HepG2 (cell line): ENCODE data around the gene ICE2. TPM values are rescaled to one million over a fixed set of nuclear protein-coding genes. Genes with fewer than 3 reads are reported as not detected.

Source experiments
- ARNTL ChIP-seq: sonication (generic); formaldehyde crosslinking; IDR thresholded peaks from 2 replicates; pipeline ENCODE4 v1.4.0; 2020; ENCODE audit warnings: mild to moderate bottlenecking, missing genetic modification reagents
- BORCS8-MEF2B ChIP-seq: sonication (generic); formaldehyde crosslinking; IDR thresholded peaks from 2 replicates; pipeline ENCODE4 v1.8.0; 2022; ENCODE audit warnings: mild to moderate bottlenecking, missing genetic modification reagents
- CHD4 ChIP-seq: fragments of 200-600 bp; sonication (generic); IDR thresholded peaks from 2 replicates; pipeline ENCODE4 v1.7.0; 2017; ENCODE audit warnings: mild to moderate bottlenecking, low read length, borderline replicate concordance
- ELF1 ChIP-seq: sonication (generic); formaldehyde crosslinking; IDR thresholded peaks from 2 replicates; pipeline ENCODE4 v1.4.0; 2020; ENCODE audit warnings: missing genetic modification reagents
- HDAC1 ChIP-seq: sonication (generic); formaldehyde crosslinking; IDR thresholded peaks from 2 replicates; pipeline ENCODE4 v1.5.1; 2020; ENCODE audit warnings: mild to moderate bottlenecking, missing genetic modification reagents
- HNF4A ChIP-seq: sonication (generic); formaldehyde crosslinking; IDR thresholded peaks from 2 replicates; pipeline ENCODE4 v1.4.0; 2020; ENCODE audit warnings: missing genetic modification reagents
- MLLT10 ChIP-seq: sonication (generic); formaldehyde crosslinking; IDR thresholded peaks from 2 replicates; pipeline ENCODE4 v1.4.0; 2020; ENCODE audit warnings: missing genetic modification reagents
- MXD4 ChIP-seq: IDR thresholded peaks from 2 replicates; pipeline ENCODE4 v1.6.1; 2016; ENCODE audit warnings: mild to moderate bottlenecking, missing biosample characterization, missing genetic modification reagents
- PRMT3 ChIP-seq: sonication (generic); formaldehyde crosslinking; IDR thresholded peaks from 2 replicates; pipeline ENCODE4 v1.8.1; 2022; ENCODE audit warnings: low read depth, mild to moderate bottlenecking, moderate library complexity, missing genetic modification reagents, borderline replicate concordance
- SIN3B ChIP-seq: fragments of 150-350 bp; IDR thresholded peaks from 2 replicates; pipeline ENCODE4 v1.6.1; 2014; ENCODE audit warnings: low read length
- TBL1XR1 ChIP-seq: fragments of 150-350 bp; IDR thresholded peaks from 2 replicates; pipeline ENCODE4 v1.6.1; 2014; ENCODE audit warnings: borderline replicate concordance, low read length; ENCODE audit not compliant: partially characterized antibody
- polyA plus RNA-seq, 8 experiments: library from polyadenylated mRNA; depleted of rRNA in 3 of 8; stranded (reverse) in 7 of 8; unstranded in 1 of 8; fragments of >200 nt; fragmentation: Illumina TruSeq in 4 of 8; extraction: Trizol in 4 of 8; gene quantifications; 2 replicates each; pipeline versions ENCODE4 v1.2.1 to v1.2.3, GENCODE V29; 2011 to 2016; ENCODE audit warnings: low read depth in 4 of 8, missing spikeins in 1 of 8, mixed read lengths in 1 of 8; ENCODE audit not compliant: insufficient read depth in 1 of 8
- total RNA-seq, 5 experiments: library from RNA; depleted of rRNA; stranded (reverse); fragments of >200 nt; fragmentation: Illumina TruSeq; extraction: Trizol; gene quantifications; 2 replicates each; pipeline ENCODE4 v1.2.3, GENCODE V29; 2016; ENCODE audit warnings: low read depth in 1 of 5
- TF ChIP-seq, protein P1 (sequence below): sonication (generic); formaldehyde crosslinking; IDR thresholded peaks from 2 replicates; pipeline ENCODE4 v1.4.0; 2020; ENCODE audit warnings: missing genetic modification reagents, borderline replicate concordance
- TF ChIP-seq, protein P2 (sequence below): sonication (generic); formaldehyde crosslinking; IDR thresholded peaks from 2 replicates; pipeline ENCODE4 v1.4.0; 2020; ENCODE audit warnings: mild to moderate bottlenecking, missing genetic modification reagents
- TF ChIP-seq, protein P3 (sequence below): sonication (generic); formaldehyde crosslinking; conservative IDR thresholded peaks from 2 replicates; pipeline ENCODE4 v1.8.1; 2023; ENCODE audit warnings: missing genetic modification reagents

Gene ICE2
- total and polyA plus RNA-seq, 2 of the 13 experiments (the other 11 are each of a cell fraction or from before 2014, with no cell fraction given): 24.8 to 26.4 TPM

DNA sequence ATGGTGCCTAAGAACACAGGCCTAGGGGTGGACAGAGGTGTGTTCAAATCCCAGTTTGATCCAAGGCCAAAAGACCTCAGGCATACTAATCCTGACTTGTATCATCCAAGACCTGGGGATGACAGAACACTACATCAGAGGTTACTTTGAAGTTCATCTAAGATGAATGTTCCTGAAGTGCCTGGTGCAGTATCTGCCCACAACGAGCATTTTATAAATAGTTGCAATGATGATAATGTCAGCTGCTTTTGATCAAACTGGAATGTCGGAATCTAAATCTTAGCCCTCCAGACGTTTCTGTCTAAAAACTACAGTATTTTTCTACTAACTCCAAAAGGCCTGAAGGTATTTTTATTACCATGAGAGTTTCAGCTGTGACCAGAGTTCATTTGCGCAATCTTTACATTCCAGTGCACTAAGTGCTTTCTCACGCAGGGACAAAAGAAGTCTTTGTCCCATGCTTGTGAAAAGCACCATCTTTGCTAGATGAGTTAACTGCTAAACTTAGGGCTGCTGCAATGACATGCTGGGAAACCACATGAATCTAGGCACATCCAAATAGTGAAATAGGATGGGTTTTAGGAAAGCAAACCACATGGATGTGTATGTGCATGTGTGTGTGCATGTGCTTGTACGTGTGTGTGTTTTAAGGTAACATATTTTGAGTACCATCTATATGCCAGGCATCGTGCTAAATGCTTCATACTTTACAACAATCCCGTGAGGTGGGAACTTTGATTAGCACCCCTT, 99.2 kb downstream of the ICE2 start (continued):
- TF ChIP-seq, protein P1, sequence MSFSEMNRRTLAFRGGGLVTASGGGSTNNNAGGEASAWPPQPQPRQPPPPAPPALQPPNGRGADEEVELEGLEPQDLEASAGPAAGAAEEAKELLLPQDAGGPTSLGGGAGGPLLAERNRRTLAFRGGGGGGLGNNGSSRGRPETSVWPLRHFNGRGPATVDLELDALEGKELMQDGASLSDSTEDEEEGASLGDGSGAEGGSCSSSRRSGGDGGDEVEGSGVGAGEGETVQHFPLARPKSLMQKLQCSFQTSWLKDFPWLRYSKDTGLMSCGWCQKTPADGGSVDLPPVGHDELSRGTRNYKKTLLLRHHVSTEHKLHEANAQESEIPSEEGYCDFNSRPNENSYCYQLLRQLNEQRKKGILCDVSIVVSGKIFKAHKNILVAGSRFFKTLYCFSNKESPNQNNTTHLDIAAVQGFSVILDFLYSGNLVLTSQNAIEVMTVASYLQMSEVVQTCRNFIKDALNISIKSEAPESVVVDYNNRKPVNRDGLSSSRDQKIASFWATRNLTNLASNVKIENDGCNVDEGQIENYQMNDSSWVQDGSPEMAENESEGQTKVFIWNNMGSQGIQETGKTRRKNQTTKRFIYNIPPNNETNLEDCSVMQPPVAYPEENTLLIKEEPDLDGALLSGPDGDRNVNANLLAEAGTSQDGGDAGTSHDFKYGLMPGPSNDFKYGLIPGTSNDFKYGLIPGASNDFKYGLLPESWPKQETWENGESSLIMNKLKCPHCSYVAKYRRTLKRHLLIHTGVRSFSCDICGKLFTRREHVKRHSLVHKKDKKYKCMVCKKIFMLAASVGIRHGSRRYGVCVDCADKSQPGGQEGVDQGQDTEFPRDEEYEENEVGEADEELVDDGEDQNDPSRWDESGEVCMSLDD (CRISPR knock-in tag): no peak
- TF ChIP-seq CHD4 (peak; percentile 79; the same call in 1 of the 2 replicates), SIN3B (no peak), PRMT3 (CRISPR knock-in tag) (no peak), MLLT10 (CRISPR knock-in tag) (no peak), TBL1XR1 (no peak), ARNTL (CRISPR knock-in tag) (0 out of 2 replicates have a peak, but pooled peaks have one; percentile 28), BORCS8-MEF2B (CRISPR knock-in tag) (no peak), MXD4 (CRISPR knock-in tag) (peak; percentile 58; the same call in 1 of the 2 replicates), HNF4A (CRISPR knock-in tag) (peak; percentile 96), HDAC1 (CRISPR knock-in tag) (peak; percentile 82), ELF1 (CRISPR knock-in tag) (peak; percentile 21; the same call in 1 of the 2 replicates)
- TF ChIP-seq, protein P2, sequence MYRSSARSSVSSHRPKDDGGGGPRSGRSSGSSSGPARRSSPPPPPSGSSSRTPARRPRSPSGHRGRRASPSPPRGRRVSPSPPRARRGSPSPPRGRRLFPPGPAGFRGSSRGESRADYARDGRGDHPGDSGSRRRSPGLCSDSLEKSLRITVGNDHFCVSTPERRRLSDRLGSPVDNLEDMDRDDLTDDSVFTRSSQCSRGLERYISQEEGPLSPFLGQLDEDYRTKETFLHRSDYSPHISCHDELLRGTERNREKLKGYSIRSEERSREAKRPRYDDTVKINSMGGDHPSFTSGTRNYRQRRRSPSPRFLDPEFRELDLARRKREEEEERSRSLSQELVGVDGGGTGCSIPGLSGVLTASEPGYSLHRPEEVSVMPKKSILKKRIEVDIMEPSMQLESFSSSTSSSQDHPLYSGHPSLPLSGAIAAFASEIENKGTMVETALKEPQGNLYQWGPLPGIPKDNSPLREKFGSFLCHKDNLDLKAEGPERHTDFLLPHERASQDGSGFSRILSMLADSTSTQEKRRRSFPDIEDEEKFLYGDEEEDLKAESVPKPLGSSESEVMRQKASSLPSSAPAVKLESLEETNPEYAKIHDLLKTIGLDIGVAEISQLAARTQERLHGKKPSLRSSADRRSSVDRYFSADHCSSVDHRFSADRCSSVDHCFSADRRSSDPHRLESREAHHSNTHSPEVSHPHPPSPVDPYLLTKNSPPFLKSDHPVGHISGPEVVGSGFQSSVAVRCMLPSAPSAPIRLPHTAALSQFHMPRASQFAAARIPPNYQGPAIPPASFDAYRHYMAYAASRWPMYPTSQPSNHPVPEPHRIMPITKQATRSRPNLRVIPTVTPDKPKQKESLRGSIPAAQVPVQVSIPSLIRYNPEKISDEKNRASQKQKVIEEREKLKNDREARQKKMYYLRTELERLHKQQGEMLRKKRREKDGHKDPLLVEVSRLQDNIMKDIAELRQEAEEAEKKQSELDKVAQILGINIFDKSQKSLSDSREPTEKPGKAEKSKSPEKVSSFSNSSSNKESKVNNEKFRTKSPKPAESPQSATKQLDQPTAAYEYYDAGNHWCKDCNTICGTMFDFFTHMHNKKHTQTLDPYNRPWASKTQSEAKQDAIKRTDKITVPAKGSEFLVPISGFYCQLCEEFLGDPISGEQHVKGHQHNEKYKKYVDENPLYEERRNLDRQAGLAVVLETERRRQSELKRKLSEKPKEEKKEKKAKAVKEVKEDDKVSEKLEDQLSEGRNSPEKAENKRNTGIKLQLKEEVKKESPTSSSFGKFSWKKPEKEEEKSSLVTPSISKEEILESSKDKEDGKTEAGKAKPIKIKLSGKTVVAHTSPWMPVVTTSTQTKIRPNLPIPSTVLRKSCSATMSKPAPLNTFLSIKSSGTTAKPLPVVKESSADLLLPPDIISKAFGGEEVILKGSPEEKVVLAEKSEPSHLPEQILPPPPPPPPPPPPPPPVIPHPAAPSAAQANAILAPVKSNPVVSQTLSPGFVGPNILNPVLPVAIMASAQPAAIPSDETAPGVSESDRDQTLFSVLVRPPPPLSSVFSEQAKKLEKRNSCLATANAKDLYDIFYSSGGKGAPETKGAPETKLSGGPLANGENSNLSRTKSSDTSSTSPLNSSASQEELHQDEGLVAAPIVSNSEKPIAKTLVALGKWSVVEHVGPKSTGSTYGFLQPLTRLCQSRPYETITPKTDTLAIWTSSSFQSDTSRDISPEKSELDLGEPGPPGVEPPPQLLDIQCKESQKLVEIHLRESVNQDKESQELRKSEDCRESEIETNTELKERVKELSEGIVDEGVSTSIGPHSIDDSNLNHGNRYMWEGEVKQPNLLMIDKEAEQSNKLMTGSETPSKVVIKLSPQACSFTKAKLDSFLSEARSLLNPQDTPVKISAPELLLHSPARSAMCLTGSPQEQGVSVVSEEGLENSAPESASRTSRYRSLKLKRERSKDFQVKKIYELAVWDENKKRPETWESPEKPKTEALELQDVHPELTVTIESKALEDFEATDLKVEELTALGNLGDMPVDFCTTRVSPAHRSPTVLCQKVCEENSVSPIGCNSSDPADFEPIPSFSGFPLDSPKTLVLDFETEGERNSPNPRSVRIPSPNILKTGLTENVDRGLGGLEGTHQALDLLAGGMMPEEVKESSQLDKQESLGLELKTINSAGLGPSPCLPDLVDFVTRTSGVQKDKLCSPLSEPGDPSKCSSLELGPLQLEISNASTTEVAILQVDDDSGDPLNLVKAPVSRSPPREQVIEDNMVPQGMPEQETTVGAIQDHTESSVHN (CRISPR knock-in tag): no peak
- TF ChIP-seq, protein P3, sequence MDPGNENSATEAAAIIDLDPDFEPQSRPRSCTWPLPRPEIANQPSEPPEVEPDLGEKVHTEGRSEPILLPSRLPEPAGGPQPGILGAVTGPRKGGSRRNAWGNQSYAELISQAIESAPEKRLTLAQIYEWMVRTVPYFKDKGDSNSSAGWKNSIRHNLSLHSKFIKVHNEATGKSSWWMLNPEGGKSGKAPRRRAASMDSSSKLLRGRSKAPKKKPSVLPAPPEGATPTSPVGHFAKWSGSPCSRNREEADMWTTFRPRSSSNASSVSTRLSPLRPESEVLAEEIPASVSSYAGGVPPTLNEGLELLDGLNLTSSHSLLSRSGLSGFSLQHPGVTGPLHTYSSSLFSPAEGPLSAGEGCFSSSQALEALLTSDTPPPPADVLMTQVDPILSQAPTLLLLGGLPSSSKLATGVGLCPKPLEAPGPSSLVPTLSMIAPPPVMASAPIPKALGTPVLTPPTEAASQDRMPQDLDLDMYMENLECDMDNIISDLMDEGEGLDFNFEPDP: no peak
